C4-2B (cell line): ENCODE measurements around the gene CDK14.
"Not testable (repeated sequence)": the region's sequence is repeated elsewhere in the genome, so short reads cannot be mapped to it uniquely, and the experiment has no call there.

Experiments used
- H3K27ac ChIP-seq: fragments of 450-650 bp; 2 replicates; pipeline ENCODE4 v1.5.1; 2017
- CTCF ChIP-seq: fragments of 450-650 bp; conservative IDR thresholded peaks from 2 replicates; pipeline ENCODE4 v1.5.1; 2017; ENCODE audit warnings: mild to moderate bottlenecking
- ZFX ChIP-seq: fragments of 450-650 bp; IDR thresholded peaks from 2 replicates; pipeline ENCODE4 v1.6.1; 2017

Gene CDK14

GRCh38 chr7:91165006-91165845 lies 569.1 kb downstream of the CDK14 start:
- TF ChIP-seq CTCF = no peak
- TF ChIP-seq ZFX = no peak
- no peak overlapping the region for H3K27ac ChIP-seq

GRCh38 chr7:91165846-91166230 lies 569.7 kb downstream of the CDK14 start:
- TF ChIP-seq ZFX (no peak), CTCF (no peak)
- no peak overlapping the region for H3K27ac ChIP-seq

- TF ChIP-seq ZFX = no peak
- no peak for TF ChIP-seq CTCF
- no peak overlapping the region for H3K27ac ChIP-seq
Measured at GRCh38 chr7:91168871-91169829, 573.0 kb downstream of the CDK14 start.

GRCh38 chr7:91169830-91170191 lies 573.7 kb downstream of the CDK14 start:
- TF ChIP-seq CTCF (no peak), ZFX (no peak)
- H3K27ac ChIP-seq = no peak overlapping the region

GRCh38 chr7:91173265-91173664 lies 577.1 kb downstream of the CDK14 start:
- H3K27ac ChIP-seq = not testable (repeated sequence)

- no peak for TF ChIP-seq CTCF
- TF ChIP-seq ZFX = no peak
- H3K27ac ChIP-seq = no peak overlapping the region
Measured at GRCh38 chr7:91180746-91181145, 584.6 kb downstream of the CDK14 start.

- TF ChIP-seq CTCF (no peak), ZFX (no peak)
- H3K27ac ChIP-seq = no peak overlapping the region
Measured at GRCh38 chr7:91181949-91182348, 585.8 kb downstream of the CDK14 start.
